Measurements from ENCODE around the gene GNPDA2.

Gene GNPDA2

GRCh38 chr4:44661940-44662622, 64.3 kb downstream of the GNPDA2 start:
- Histone ChIP-seq H3K4me3 (replicated peaks; ENCODE audit: insufficient read depth, low read length) (no peak overlapping the region), H3K27me3 (ENCODE audit: insufficient read depth, poor library complexity, severe bottlenecking) (no peaks in the 10 kb centered on the region), H3K27ac (replicated peaks) (no peak overlapping the region)
- TF ChIP-seq REST (IDR thresholded peaks at IDR 0.05; ENCODE audit: insufficient replicate concordance, low read depth) = no peak
- TF ChIP-seq CTCF (IDR thresholded peaks at IDR 0.05; ENCODE audit: insufficient read depth, low read length) = no peak
- TF ChIP-seq GABPA (IDR thresholded peaks at IDR 0.05; ENCODE audit: low read depth) = no peak
- TF ChIP-seq SPI1 (IDR thresholded peaks at IDR 0.05; ENCODE audit: borderline replicate concordance, low read depth) = no peak
- TF ChIP-seq POLR2AphosphoS5 (IDR thresholded peaks at IDR 0.05; ENCODE audit: low read depth) = no peak
- DNase-seq (ENCODE audit: low read depth in 1 of 2, low spot score in 1 of 2) = no peak

GRCh38 chr4:44660396-44660795, 66.0 kb downstream of the GNPDA2 start:
- no peak overlapping the region for H3K27ac ChIP-seq (replicated peaks)
- TF ChIP-seq REST (IDR thresholded peaks at IDR 0.05; ENCODE audit: insufficient replicate concordance, low read depth) = no peak
- TF ChIP-seq CTCF (IDR thresholded peaks at IDR 0.05; ENCODE audit: insufficient read depth, low read length) = no peak
- TF ChIP-seq SPI1 (IDR thresholded peaks at IDR 0.05; ENCODE audit: borderline replicate concordance, low read depth) = no peak
- TF ChIP-seq GABPA (IDR thresholded peaks at IDR 0.05; ENCODE audit: low read depth) = no peak
- no peak for TF ChIP-seq POLR2AphosphoS5 (IDR thresholded peaks at IDR 0.05; ENCODE audit: low read depth)
- no peak for DNase-seq (ENCODE audit: low read depth in 1 of 2, low spot score in 1 of 2)
- no peak overlapping the region for H3K4me3 ChIP-seq (replicated peaks; ENCODE audit: insufficient read depth, low read length)
- peaks cover 2% of the 10 kb centered on the region for H3K27me3 ChIP-seq (ENCODE audit: insufficient read depth, poor library complexity, severe bottlenecking)

GRCh38 chr4:44652002-44652401, 74.4 kb downstream of the GNPDA2 start:
- peaks cover 2% of the 10 kb centered on the region for H3K27me3 ChIP-seq (ENCODE audit: insufficient read depth, poor library complexity, severe bottlenecking)
- no peak overlapping the region for H3K4me3 ChIP-seq (replicated peaks; ENCODE audit: insufficient read depth, low read length)
- no peak for DNase-seq (ENCODE audit: low read depth in 1 of 2, low spot score in 1 of 2)
- no peak for TF ChIP-seq GABPA (IDR thresholded peaks at IDR 0.05; ENCODE audit: low read depth)
- TF ChIP-seq SPI1 (IDR thresholded peaks at IDR 0.05; ENCODE audit: borderline replicate concordance, low read depth) = no peak
- no peak for TF ChIP-seq CTCF (IDR thresholded peaks at IDR 0.05; ENCODE audit: insufficient read depth, low read length)
- no peak for TF ChIP-seq POLR2AphosphoS5 (IDR thresholded peaks at IDR 0.05; ENCODE audit: low read depth)
- no peak for TF ChIP-seq REST (IDR thresholded peaks at IDR 0.05; ENCODE audit: insufficient replicate concordance, low read depth)
- H3K27ac ChIP-seq (replicated peaks) = no peak overlapping the region
